SKM-1 treated with dmso at 0.1 percent for 144 hours (cell line): Measurements from ENCODE around the gene PCCB.
A peak's percentile ranks its signal among the peaks of the same experiment; 100 is the strongest.
"Not testable (repeated sequence)": the region's sequence is repeated elsewhere in the genome, so short reads cannot be mapped to it uniquely, and the experiment has no call there.

Experiments
- DNase-seq: peaks from one replicate; lab custom pipeline; 2025; ENCODE audit not compliant: unreplicated experiment; lab: John Stamatoyannopoulos, UW

Gene PCCB

DNA sequence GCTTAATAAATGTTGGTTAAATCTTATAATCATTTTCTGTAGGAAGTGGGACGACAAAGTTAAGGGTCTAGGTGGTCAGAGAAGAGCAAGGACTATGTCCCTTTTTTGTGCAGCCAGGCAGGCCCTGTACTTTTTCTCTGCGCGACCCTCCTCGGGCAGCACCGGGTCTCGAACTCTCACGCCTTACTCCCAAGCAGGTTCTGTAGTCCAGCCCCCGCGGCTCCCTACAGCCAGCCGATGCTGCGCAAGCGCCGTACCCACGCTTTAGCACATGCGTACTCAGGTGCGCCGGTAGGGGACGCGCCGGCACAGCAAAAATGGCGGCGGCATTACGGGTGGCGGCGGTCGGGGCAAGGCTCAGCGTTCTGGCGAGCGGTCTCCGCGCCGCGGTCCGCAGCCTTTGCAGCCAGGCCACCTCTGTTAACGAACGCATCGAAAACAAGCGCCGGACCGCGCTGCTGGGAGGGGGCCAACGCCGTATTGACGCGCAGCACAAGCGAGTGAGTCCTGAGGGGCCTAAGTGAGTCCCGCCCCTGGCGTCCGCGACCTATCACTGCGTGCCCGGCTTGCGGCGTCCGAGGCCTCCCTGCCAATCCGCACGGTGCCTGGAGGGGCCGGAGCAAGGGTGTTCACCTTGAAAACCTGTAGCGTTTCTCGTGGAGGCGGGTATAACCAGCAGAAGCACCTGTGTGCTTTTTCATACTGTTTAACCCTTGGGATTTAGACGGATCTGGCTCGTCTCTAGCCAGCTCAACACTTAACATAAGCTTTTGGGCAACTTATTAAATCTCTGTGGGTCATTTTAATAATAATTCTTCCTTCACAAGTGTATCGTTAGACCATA is at the start of gene PCCB:
TSS of gene PCCB (plus strand) at position 282 of the 844 bp plus-strand sequence. CDS start at position 318, 36 bp downstream.
- peak; percentile 83 for DNase-seq

DNA sequence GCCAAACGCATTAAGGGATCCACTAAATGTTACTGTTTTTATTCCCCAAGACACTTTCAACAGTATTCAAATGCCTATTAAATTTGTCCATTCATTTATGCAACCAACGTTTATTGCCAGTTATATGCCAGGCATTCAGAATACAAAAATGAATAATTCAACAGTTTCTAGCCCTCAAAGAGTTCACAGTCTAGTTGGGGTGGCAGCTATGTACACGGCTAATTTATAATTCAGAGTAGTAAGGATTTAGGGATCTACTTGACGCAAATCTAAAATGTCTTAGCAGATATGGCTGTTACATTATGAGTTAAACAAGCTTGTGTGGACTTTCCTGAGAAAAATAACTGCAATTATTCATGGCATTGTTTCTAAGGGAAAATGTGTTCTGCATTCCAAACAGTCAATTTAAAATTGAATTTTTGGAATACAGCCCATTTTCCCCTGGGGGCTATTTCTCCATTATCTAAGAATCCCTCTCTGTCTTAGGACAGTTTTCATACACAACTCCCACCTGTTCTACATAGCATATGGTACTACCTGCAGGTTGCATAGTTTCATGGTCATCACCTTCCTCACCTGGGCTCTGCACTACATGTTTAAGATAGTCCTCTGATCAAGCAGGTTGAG is 42.5 kb upstream of the PCCB start:
- no peak for DNase-seq

DNA sequence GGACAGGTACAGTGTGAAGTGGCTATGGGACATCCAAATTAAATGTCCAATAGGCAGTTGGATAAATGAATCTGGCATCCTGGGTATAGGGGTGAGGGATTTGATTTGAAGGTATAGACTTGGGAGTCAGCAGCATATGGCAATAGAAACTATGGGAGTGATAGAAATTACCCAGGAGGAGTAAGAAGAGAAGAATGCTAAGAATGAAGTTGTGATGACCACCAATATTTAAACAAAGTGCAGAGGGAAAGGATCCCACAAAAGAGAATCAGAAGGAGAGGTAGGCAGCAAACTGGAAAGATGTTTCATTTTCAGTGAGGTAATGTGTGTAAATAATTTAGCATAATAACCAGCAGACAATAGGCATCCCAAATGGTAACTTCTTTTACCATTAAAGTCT is 40.2 kb upstream of the PCCB start:
- no peak for DNase-seq

DNA sequence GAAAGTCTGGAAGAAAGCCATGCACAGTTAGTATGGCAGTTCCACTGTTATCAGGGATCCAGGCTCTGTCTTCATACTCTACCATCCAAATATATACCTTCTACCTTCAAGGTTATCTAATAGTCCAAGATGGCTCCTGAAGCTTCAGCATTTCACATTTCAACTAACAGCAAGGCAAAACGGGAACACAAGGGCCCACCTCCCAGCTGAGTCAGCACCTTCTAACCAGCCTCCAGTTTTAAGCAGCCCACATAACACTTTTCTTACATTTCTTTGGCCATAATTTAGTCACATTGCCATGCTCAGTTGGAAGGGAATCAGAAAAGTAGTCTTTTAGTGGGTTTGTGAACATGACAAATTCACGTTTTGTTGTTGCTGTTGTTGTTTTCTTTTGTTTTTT is 38.6 kb upstream of the PCCB start:
- DNase-seq: no peak

DNA sequence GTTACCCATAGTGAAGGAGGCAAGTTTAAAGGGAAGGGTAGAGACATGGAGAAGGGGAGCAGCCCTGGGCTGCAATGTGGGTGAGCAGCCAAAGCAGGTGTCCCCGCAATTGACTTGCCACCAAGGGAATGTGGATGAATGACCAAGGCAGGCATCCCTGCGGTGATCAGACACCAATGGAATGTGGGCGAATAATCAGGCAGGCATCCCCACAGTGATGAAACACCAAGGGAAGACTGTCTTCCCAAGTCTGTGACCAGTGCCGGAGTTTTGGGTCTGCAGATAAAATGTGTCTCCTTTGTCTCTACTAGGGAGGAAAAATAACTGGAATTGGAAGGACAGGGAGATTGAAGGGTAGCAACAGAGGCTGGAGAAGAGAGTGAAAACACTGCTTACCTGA is 27.4 kb upstream of the PCCB start:
- not testable (repeated sequence) for DNase-seq

DNA sequence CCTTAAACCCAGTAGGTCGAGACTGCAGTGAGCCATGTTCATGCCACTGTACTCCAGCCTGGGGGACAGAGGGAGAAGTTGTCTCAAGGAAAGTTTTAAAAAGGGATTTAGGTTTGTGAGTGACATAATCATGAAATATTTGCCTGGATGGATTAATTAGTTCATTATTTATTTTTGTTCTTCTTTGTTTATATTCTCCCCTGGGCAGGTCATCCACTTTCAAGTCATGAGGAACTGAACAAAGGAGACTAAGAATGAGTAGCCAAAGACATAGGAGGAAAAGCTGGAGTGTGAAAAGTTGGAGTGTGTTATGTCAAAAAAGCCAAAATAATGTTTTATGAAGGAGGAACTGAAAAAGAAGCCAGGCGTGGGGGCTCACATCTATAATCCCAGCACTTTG is 17.7 kb upstream of the PCCB start:
- DNase-seq: no peak

DNA sequence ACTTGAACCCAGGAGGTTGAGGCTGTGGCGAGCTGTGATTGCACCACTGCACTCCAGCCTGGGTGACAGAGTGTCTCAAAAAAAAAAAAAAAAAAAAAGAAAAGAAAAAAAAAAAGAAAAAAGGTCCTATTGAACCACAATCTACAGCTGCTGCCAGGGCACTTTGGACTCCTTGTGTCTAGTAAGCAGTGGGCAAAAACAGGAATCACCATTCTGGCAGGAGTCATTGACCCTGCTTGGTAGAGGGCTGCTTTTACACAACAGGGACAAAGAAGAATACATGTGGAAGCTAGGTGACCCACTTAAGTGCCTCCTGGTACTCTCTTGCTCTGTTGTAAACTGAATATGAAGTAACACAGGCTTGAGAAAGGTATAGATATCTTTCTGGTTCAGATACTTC is 14.6 kb upstream of the PCCB start:
- DNase-seq: no peak

DNA sequence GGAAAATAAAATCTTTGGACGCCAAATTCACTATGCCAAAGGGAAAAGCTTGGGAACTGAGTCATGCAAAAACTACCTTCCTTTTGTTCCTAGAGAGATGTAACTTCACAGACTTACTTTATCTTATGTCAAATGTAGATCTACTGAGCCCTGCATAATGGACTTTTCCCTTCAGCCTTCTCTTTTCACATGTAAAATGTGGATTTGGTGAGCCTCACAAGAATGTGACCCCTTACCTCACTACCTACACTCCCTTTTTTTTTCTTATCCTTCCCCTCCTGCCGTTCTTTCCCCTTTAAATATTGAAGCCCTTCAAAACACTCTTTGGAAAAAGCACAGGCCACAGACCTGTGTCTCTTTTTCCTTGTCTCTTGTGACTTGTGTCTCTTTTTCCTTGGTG is 14.0 kb upstream of the PCCB start:
- no peak for DNase-seq

DNA sequence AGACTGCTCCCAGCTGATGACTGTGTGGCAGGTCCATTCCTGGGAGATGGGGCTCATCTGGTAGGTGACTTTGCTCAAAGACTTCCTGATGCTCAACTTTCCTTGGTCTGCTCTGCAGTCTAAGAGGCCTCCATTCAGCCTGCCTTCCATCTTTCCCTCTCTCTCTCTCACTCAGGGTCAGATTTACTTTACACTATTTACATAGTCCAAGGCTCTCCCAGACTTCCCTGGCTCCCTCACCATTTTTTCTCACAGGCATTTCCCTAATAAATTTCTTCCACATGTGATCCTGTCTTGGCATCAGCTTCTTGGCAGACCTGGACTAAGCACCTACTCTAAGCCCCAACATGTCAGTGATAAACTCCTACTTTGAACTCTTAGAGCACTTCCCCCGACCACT is 13.0 kb upstream of the PCCB start:
- no peak for DNase-seq

DNA sequence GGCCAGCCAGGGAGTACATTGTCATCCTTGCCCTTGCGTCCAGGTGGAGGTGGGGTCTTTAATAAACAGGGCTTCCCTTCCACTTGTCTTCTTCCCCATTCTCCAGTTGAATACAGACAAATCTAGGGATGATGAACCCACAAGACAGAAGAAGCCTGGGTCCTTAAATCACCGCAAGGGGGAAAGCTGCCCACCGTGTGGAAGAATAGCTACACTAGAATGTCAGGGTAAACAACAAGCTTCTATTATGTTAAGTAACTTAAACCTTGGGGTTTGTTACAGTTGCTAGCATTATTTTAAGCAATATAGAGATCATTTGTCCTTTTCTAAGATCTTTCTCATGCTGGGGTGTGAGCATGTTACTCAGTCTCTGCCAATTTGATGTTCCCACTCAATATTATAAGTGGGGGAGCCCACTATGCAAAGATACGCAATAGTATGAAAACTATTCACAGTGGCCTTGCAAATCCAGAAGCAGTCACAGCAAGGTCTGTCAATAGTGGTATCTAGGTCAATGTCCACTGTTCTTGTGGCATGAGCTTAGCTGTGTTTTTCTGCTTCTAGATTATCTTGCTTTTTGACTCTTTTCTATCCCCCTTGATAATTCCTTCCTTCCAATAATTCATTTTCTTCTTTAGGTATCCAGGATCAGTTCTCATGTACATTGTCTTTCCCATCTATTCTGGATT is 12.0 kb upstream of the PCCB start:
- no peak for DNase-seq

DNA sequence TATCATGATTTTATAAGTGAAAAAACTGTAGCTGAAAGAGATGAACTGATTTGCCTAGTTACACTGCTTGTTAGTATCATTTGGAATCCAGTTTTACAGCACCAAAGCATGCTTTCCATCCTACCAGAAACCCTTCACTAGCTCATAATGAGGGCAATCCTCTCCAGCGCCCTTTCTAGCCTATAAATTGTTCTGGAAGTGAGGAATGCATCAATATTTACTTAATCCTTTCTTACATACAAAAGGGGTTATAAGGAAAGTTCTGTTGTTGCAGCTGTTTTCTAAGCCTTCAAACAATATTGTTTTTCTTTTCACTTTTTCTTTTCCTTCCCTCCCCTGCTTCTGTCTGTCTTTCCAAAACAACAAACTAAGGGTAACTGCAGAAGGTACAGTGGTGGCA is 11.0 kb upstream of the PCCB start:
- DNase-seq: no peak

DNA sequence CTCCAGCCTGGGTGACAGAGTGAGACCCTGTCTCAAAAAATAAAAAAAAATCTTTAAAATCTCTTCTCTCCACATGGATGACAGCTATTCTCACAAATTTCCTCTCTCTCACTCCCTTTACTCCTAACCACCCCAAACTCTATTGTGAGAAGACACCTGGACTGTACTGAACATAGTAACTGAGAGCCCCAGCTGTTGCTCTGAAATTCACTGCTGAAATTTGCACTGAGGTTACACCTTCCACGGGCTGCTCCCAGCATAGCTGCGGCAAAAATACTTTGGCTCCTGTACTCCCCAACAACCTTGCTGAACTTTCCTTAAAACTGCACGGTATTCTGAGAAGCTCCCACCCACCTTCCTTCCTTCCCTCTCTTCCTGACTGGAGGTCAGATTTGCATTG is 4.4 kb upstream of the PCCB start:
- no peak for DNase-seq

DNA sequence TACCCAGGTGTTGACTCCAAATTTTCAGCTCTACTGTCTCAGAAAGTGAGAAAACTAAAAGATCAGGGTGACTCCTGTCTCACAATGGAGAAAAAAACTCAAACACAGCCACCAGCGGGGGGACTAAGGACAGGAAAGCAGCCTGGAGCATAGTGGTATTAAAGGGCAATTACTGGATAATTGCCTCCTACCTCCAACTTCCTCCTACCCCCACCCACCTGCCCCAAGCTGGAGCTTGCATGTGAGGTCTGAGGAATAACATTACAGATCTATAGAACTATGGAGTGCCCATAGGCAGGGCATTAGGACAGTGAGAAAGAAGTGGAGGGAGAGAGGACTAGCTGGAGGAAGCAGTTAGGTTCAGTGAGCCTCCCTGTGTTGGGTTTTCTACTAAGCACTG is 2.7 kb upstream of the PCCB start:
- DNase-seq: no peak

DNA sequence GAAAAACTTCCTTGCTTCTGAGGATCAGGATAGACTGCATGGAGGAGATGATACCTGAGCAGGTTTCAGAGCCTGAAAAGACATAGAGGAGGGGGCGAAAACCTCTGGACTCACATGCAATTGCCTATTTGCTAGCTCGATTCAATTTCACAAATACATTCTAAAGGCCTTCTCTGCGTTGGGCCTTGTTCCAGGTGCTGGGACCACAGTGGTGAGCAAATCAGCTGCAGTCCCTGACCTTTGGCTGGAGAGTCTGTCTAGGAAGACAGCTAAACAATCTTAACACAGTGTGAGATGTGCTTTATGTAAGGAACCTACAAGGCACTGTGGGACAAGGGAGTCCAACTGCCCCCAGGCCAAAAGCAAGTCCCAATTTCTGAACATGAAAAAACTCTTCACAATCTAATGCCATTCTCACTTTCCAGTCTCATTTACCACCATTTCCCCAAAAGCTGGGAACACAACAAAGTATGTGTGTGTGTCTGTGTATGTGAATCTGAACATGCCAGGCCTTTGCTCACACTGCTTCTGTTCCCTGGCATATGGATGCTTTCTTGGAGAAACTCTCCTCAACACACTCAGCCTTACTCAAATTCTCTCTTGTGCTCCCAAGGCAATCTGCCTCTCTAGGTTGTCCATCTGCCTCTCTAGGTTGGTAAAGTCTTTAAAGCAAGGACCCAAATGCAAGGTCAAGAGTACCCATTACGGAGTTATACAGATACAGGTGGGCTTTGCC is 2.1 kb upstream of the PCCB start:
- DNase-seq: no peak

DNA sequence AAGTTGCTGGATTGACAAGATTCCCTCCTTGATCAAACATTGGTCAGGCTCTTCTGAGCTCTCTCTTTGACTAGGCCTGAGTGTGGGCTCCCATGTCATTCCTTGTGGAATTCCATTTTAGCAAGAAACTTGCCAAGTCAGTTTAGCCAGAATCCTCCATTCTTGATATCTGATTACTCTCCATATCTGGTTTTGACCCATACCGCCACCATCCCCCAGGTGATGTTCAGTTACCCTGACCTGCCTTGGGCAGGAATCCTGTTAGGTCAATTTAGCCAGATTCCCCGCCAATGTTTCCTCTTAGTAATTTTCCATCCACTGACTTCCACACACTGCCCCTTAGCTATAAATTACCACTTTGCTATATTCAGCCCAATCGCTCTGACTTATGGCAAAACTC is 1.0 kb upstream of the PCCB start:
- DNase-seq: no peak

DNA sequence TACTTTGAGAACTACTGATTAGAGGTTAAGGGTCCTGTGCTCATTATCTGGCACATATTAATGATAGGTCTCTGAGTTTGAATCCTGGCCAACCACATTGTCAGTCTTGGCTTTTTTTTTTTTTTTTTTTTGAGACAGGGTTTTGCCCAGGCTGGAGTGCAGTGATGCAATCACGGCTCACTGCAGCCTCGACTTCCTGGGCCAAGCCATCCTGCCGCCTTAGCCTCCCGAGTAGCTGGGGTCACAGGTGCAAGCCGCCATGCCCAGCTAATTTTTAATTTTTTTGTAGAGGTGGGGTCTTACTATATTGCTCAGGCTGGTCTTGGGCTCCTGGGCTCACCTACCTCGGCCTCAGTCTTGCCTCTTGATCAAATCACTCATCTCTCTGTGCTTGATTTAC is 547 bp upstream of the PCCB start:
- DNase-seq: no peak

DNA sequence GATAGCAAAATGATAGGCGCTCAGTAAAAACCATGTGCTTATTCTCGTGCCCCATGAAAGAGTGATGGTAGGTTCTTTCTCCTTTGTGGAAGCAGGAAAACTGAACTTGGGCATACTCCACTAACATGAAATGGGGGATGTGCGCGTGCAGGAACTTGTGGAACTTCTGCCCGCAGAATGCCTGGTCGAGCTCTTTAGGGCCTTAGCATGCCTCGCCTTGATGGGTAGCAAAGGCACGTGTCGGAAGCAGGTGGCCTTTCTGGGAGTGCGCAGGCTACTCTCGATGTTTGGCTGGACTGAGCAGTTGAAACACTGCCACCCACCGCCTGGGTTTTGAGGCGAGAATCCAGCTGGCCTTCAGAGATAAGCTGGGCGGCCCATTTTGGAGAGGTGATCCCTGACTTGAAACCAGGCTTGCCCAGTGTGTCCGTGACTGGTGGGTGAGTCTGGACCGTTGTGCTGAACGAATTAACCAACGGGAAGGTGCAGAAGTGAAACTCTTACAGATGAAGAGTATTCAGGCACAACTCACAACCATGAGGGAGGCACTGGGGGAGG is 842 bp downstream of the PCCB start:
- peak; percentile 42 for DNase-seq

DNA sequence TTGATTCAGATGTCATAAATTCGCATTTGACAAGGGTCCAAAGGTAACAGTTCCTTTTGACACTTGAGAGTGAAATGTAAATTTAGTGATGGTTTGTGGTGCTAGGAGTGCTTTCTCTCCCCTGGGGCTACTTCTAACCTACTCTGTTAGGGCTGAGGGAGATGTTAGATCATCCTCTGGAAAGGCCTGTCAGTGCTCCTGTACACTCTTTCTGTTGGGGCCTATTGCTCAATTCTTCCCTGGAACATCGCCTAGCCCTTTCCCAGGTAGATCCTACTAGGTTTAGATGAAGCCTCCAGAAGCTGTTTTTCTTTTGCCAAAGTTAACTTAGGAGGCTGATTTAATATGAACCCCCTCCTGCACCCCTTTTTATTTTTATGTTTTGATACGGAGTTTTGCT is 1.4 kb downstream of the PCCB start:
- no peak for DNase-seq

DNA sequence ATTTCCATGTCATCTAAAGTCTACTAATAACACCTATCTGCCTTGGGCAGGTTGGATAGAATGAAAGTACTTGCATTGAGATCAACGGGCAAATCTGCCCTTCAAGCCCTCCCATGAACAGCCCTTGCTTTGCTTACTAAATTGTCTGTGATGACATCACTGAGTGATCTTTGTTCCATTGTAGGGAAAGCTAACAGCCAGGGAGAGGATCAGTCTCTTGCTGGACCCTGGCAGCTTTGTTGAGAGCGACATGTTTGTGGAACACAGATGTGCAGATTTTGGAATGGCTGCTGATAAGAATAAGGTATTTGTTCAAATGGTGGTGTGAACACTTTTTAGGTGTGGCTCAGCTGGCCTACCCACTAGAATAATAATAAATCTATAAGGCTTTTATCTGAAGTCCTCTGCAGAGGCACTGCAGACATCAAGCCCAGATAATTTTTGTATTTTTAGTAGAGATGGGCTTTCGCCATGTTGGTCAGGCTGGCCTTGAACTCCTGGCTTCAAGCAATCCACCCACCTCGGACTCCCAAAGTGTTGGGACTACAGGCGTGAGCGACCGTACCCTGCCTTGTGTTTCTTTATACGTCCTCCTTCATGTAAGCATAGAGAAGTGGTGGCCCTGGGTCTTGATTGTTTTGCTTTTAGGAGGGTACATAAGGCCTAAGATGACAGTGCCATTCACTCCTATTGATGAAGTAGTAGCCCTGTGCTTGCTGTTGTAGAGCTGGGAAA is 5.7 kb downstream of the PCCB start:
- DNase-seq: no peak

DNA sequence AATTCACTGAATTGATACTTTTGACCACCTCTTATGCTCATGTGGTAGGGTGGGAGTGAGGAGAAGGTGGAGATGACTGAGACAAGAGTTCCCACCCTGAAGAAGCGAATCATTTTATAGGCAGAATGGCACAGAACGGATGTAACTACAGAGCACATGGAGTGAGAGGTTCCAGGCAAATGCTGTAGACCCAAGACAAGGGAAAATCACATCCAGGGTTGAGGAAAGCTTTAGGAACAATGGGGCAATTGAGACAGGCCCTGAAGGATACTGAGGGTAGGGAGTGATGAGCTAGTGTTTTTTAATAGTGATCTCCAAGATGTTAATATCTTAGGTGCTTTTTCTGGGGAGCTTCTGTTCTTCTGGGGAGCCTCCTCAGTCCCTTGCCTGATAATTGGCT is 8.1 kb downstream of the PCCB start:
- DNase-seq: no peak

DNA sequence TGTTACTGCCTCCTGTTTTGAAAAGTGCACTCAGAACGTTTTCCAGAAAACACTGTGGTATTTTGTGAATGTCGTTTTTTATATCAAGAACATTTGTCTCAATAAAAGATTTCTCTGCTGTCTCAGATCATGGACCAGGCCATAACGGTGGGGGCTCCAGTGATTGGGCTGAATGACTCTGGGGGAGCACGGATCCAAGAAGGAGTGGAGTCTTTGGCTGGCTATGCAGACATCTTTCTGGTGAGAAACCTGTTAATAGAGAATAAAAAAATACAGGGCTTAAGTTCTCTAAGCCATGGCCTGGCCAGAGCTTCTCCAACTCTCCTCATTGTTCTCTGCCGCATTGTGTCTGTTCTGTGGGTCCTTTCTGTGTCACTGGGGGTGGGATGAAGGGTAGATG is 11.7 kb downstream of the PCCB start:
- DNase-seq: no peak
